COLO829 (cell line): ENCODE data around the gene LSM14B.
"Not testable (repeated sequence)": the region's sequence is repeated elsewhere in the genome, so short reads cannot be mapped to it uniquely, and the experiment has no call there.

Experiments
- DNase-seq: peaks from one replicate; pipeline ENCODE4 v3.0.0; 2012; ENCODE audit warnings: low spot score

The LSM14B gene

DNA sequence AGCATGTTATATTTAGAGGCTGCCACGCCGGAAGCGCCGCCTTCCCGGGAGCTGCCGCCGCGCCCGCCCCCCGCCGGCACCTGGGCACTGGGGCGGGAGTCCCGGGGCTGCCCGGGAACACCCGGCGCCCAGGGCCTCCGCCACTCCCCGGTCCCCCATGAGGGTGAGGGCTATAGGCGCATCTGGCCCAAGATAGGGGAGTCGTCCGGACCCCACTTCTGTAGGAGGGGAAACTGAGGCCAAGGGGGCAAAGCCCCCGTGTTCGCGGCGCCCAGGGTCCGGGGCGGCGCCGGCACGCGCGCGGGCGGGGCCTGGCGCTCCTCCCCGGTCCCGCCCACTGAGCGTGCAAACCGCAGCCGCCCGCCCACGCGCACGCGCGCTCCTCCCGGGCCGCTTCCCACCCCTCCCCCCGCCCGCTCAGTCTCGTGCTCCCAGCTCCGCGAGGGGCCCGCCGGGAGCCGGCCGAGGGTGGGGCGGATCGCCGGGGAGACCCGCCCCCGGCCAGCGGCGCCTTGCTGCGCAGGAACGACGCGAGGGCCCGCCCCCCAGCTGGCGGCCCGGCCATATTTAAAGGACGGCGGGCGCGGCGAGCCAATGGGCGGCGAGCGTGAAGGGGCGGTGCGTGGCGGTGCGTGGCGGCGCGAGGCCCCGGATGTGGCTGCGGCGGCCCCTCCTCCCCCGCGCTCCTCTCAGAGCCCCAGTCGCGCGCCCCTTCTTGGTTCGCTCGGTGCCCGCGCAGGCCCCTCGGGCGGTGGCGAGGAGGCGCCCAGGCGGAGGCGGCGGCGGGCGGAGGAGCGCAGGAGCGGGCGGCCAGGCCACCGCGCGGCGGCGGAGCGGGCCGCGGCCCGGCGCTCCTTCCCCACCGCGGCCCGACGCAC is at the start of gene LSM14B:
Gene LSM14B (plus strand): TSS at position 700 of the 878 bp plus-strand sequence. CDS start 192 bp downstream, outside the sequence.
- peak; percentile 97 for DNase-seq

DNA sequence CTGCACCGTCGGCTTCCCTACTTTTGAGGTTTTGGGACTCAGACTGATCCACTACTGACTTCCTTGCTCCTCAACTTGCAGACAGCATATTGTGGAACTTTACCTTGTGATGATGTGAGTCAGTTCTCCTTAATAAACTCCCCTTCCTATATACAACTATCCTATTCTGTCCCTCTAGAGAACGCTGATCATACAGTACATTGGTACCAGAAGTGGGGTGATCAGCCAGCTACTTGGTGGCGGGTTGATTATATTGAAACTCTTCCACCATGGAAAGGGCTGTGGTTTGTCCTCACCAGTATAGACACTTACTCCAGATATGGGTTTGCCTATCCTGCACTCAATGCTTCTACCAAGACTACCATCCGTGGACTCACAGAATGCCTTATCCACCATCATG is 49.0 kb upstream of the LSM14B start:
- DNase-seq = no peak

- DNase-seq = no peak
Observed at GRCh38 chr20:62079166-62079565, 43.1 kb upstream of the LSM14B start.

GRCh38 chr20:62080249-62080990 is 41.9 kb upstream of the LSM14B start:
- no peak for DNase-seq

- no peak for DNase-seq
Observed at GRCh38 chr20:62083312-62083711, 39.0 kb upstream of the LSM14B start.

GRCh38 chr20:62084224-62084623 is 38.1 kb upstream of the LSM14B start:
- not testable (repeated sequence) for DNase-seq

GRCh38 chr20:62085206-62085605 is 37.1 kb upstream of the LSM14B start:
- DNase-seq = no peak

DNA sequence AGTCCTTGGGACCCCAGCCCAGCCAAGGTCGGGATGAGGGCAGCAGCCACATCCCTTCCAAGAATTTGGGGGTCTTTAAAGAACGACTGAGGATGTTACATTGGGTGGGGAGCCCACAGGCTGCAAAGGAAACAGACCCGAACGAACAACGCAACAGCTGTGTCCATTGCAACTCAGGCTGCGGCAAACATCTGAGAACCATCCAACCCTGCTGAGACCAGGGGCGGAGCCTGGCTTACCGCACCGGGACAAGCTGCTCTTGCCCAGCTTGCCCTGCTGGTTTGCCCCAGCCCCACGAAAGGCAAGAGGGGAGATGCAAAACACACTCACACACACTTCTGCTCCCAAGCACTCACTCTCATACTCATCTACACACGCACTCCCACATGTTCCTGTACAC is 35.0 kb upstream of the LSM14B start:
- DNase-seq = no peak

GRCh38 chr20:62087632-62088031 is 34.6 kb upstream of the LSM14B start:
- no peak for DNase-seq

DNA sequence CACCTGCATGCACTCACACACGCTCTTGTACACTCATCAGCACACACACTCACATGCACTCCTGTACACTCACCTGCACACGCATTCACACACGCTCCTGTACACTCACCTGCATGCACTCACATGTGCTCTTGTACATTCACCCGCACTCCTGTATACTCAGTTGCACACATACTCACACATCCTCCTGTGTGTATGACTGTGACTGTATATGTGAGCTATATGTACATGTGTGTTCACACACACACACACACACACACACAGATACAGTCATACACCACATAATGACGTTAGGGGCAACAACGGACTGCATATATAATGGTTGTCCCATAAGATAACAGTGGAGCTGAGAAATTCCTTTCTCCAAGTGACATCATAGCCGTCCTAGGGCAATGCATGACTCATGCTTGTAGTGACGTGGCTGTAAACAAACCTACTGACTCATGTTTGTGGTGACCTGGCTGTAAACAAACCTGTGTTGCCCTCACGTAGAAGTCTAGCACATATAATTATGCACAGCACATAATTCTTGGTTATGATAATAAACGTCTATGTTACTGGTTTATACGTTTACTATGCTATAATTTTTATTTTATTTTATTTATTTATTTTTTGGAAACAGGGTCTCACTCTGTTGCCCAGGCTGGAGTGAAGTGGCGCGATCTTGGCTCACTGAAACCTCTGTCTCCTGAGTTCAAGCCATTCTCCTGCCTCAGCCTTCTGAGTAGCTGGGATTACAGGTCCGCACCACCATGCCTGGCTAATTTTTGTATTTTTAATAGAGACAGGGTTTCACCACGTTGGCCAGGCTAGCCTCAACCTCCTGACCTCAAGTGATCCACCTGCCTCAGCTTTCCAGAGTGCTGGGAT is 33.8 kb upstream of the LSM14B start:
- DNase-seq = peak; percentile 89

GRCh38 chr20:62089393-62089792 is 32.9 kb upstream of the LSM14B start:
- DNase-seq = no peak

- DNase-seq = no peak
Observed at GRCh38 chr20:62096421-62097380, 25.6 kb upstream of the LSM14B start.

DNA sequence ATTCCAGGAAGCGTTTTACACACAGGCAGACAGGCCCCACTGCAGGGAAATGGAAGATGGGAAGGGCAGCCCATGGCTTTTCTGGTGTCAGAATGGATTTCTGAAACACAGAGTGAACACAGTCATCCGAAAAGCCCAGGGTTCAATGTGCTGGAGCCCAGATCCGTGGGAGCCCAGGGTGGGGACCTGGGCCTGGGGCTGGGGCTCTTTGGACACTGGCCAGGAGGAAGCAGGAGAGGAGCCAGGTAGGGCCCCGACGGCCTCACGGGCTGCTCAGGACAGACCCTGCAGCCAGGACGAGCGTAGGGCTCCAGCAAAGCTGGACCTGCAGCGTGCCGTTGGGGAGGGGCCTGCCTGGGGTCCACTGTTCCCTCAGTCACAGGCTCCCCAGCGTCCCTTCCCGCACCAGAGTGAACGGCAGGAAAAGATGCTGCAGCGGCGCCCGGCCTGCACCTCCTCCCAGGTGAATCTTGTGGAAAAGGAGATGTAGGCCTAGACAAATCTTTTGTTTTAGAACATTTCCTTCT is 24.3 kb upstream of the LSM14B start:
- DNase-seq = no peak

DNA sequence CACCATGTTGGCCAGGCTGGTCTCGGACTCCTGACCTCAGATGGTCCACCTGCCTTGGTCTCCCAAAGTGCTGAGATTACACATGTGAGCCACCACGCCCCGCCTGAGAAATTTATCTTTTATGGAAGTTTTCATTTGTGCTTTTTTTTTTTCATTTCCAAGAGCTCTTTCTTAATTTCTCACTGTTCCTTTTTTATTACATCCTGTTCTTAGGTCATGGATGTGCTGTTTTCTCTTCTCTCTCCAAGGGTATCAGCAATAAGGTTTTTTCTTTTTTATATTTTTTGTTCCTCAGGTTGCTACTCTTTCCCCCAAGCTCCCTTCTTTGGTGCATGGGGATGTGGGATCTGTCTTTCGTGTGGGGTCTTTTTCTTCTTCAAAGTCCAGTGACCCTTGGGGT is 21.2 kb upstream of the LSM14B start:
- no peak for DNase-seq

- no peak for DNase-seq
Observed at GRCh38 chr20:62103508-62104233, 18.6 kb upstream of the LSM14B start.

DNA sequence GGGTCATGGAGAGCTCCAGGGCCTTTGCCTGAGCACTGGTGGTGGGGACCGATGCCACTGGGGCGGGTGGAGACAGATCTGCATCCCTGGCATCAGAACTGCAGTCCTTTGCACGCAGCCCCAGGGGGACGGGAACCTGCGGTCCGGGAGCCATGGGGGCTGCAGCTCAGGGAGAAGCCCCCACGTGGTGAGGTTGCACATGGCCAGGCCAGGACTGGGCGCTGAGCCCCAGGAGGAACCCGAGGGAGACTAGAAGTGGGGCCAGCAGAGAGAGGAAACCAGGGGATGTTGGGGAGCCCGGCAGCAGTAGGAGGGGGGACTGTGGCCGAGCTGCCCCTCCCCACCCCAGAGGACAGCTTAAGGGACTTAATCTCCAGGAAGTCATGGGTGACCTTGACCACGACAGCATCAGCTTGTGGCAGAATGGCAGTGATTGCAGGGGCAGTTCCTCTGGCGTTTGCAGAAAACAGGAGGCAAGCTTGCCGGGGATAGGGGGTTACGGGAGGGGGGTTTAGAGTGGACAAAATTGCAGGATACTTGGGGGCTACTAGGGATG is 18.0 kb upstream of the LSM14B start:
- DNase-seq = no peak

GRCh38 chr20:62104791-62105345 is 17.4 kb upstream of the LSM14B start:
- DNase-seq = no peak

- DNase-seq = no peak
Observed at GRCh38 chr20:62105592-62105991, 16.7 kb upstream of the LSM14B start.

DNA sequence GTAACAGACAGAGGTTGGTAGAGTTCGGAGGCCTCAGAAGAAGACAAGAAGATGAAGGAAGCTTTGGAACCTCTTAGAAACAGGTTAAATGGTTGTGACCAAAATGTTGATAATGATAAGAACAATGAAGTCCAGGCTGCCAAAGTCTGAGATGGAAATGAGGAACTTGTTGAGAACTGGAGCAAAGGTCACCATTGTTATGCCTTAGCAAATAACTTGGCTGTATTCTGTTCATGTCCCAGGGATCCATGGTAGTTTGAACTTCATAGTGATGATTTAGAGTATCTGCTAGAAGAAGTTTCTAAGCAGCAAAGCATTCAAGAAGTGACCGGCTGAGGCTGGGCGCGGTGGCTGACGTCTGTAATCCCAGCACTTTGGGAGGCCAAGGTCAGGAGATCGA is 11.1 kb upstream of the LSM14B start:
- DNase-seq = no peak

- DNase-seq = no peak
Observed at GRCh38 chr20:62112368-62112767, 9.9 kb upstream of the LSM14B start.
